Ishikawa (cell line): Measurements from ENCODE around the gene TRABD2A.

Experiments
- CEBPB ChIP-seq: IDR thresholded peaks from 2 replicates; pipeline ENCODE4 v1.6.1; 2012
- CREB1 ChIP-seq: IDR thresholded peaks from 2 replicates; pipeline ENCODE4 v1.6.1; 2012; ENCODE audit warnings: low read depth
- EGR1 ChIP-seq: IDR thresholded peaks from 2 replicates; pipeline ENCODE4 v1.6.1; 2012
- EP300 ChIP-seq: IDR thresholded peaks from 2 replicates; pipeline ENCODE4 v1.6.1; 2012; ENCODE audit warnings: borderline replicate concordance
- FOXM1 ChIP-seq: IDR thresholded peaks from 2 replicates; pipeline ENCODE4 v1.6.1; 2012; ENCODE audit warnings: low read depth, borderline replicate concordance
- NFIC ChIP-seq: IDR thresholded peaks from 2 replicates; pipeline ENCODE4 v1.6.1; 2012
- RAD21 ChIP-seq: IDR thresholded peaks from 2 replicates; pipeline ENCODE4 v1.6.1; 2012; ENCODE audit warnings: low read depth
- TAF1 ChIP-seq: IDR thresholded peaks from 2 replicates; pipeline ENCODE4 v1.6.1; 2012; ENCODE audit warnings: low read depth, mild to moderate bottlenecking
- TCF12 ChIP-seq: IDR thresholded peaks from 2 replicates; pipeline ENCODE4 v1.6.1; 2012; ENCODE audit warnings: low read depth
- TEAD4 ChIP-seq: IDR thresholded peaks from 2 replicates; pipeline ENCODE4 v1.6.1; 2012
- YY1 ChIP-seq: IDR thresholded peaks from 2 replicates; pipeline ENCODE4 v1.6.1; 2012; ENCODE audit warnings: low read depth
- ZBTB7A ChIP-seq: IDR thresholded peaks from 2 replicates; pipeline ENCODE4 v1.6.1; 2012; ENCODE audit warnings: low read depth
- TF ChIP-seq, protein P1 (sequence below): IDR thresholded peaks from 2 replicates; pipeline ENCODE4 v1.6.1; 2012
- TF ChIP-seq, protein P2 (sequence below): IDR thresholded peaks from 2 replicates; pipeline ENCODE4 v1.6.1; 2012
- TF ChIP-seq, protein P3 (sequence below): IDR thresholded peaks from 2 replicates; pipeline ENCODE4 v1.6.1; 2012; ENCODE audit warnings: low read depth, mild to moderate bottlenecking

The TRABD2A gene

DNA sequence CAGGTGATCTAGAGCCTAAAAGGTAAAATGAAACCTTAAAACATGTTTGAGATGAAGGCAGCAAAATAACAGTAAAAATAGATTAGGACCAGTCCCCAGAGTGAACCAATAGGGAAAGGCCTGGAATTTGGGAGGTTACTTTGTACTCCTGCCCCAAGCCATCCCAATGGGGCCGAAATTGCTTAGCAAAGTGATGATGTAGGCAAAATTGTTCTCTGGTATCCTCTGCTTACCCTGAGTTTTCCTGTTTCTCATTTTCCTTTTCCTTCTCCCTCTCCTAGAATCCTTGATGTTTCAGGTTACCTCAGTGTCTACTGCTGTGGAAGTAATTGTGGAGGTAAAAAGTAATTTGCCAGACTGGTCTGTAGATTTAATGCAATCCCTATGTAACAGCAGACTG lies 92.9 kb downstream of the TRABD2A start:
- no peak for TF ChIP-seq CEBPB

DNA sequence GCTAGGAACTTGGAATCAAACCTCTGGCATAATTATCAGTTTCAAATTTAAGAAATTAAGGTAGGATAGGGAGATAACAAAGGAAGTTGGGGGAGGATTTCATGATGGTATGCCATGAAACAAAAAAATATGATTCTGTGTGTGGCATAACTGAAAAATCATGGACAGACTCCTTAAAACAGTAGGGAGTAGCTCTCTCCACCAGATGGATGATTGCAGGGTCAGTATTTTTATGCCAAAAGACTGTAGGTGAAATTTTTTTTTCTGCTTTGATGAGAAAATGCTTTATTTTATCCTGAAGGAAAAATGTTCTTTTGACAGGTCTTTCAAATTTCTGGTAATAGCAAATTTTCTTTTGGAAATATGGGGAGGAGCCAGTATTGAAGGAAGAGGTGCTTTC lies 94.3 kb downstream of the TRABD2A start:
- TF ChIP-seq CEBPB: no peak
- no peak for TF ChIP-seq YY1
- TF ChIP-seq, protein P1, sequence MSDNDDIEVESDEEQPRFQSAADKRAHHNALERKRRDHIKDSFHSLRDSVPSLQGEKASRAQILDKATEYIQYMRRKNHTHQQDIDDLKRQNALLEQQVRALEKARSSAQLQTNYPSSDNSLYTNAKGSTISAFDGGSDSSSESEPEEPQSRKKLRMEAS: no peak
- no peak for TF ChIP-seq RAD21
- TF ChIP-seq FOXM1: no peak
- TF ChIP-seq, protein P2, sequence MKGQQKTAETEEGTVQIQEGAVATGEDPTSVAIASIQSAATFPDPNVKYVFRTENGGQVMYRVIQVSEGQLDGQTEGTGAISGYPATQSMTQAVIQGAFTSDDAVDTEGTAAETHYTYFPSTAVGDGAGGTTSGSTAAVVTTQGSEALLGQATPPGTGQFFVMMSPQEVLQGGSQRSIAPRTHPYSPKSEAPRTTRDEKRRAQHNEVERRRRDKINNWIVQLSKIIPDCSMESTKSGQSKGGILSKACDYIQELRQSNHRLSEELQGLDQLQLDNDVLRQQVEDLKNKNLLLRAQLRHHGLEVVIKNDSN: no peak
- TF ChIP-seq NFIC: no peak
- no peak for TF ChIP-seq EGR1
- no peak for TF ChIP-seq ZBTB7A
- no peak for TF ChIP-seq TCF12
- no peak for TF ChIP-seq TEAD4
- no peak for TF ChIP-seq EP300
- no peak for TF ChIP-seq CREB1
- TF ChIP-seq, protein P3, sequence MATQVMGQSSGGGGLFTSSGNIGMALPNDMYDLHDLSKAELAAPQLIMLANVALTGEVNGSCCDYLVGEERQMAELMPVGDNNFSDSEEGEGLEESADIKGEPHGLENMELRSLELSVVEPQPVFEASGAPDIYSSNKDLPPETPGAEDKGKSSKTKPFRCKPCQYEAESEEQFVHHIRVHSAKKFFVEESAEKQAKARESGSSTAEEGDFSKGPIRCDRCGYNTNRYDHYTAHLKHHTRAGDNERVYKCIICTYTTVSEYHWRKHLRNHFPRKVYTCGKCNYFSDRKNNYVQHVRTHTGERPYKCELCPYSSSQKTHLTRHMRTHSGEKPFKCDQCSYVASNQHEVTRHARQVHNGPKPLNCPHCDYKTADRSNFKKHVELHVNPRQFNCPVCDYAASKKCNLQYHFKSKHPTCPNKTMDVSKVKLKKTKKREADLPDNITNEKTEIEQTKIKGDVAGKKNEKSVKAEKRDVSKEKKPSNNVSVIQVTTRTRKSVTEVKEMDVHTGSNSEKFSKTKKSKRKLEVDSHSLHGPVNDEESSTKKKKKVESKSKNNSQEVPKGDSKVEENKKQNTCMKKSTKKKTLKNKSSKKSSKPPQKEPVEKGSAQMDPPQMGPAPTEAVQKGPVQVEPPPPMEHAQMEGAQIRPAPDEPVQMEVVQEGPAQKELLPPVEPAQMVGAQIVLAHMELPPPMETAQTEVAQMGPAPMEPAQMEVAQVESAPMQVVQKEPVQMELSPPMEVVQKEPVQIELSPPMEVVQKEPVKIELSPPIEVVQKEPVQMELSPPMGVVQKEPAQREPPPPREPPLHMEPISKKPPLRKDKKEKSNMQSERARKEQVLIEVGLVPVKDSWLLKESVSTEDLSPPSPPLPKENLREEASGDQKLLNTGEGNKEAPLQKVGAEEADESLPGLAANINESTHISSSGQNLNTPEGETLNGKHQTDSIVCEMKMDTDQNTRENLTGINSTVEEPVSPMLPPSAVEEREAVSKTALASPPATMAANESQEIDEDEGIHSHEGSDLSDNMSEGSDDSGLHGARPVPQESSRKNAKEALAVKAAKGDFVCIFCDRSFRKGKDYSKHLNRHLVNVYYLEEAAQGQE: no peak
- TF ChIP-seq TAF1: no peak

DNA sequence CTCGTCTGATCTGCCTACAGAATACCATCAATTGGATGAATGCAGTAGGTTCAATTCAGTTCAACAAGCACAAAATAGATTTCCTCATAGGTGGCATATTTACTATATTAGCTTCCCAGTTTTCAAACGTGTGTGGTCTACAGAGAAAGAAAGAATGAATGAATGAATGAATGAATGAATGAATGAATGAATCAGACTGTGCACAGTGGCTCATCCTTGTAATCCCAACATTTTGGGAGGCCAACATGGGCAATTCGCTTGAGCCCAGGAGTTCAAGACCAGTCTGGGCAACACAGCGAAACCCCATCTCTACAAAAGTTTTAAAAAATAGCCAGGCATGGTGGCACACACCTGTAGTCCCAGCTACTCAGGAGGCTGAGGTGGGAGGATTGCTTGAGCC lies 94.9 kb downstream of the TRABD2A start:
- TF ChIP-seq ZBTB7A (no peak), EP300 (no peak), RAD21 (no peak), CREB1 (no peak), NFIC (no peak), TCF12 (no peak), TEAD4 (no peak), TAF1 (no peak), CEBPB (no peak), EGR1 (no peak), YY1 (no peak)
- TF ChIP-seq, protein P3: no peak
- TF ChIP-seq, protein P2: no peak

DNA sequence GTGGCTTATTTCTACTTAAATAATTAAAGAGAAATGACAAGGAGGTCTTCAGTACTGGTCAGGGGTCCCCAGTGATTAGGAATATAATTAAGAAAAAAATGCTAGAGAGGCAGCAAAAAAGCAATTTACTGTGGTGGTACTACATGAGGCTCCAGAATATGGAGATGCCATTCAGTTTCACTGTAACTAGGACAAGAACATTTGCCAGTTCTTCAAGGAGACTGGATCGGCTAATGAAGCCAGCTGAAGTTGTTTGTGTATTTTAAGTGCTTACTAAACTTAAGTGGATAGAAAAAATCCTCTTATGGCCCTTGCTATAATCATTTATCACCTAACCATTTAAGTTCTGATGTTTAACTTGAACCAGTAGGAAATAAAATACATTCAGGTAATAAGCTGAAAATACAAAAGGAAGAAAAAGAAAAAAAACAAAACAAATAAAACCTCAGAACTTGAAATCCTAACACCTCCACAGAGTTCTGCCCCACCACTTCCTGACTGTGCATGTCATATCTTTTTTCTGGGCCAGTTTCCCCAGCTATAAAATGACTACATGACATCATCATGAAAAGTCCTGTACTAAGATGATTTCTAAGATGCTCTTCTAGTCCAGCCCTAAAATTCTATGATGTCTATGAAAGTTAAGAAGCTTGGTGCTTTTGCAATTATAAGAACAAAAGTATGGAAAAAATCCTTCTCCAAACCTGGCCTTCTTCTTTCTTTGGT lies 98.0 kb downstream of the TRABD2A start:
- TF ChIP-seq EP300: no peak
- TF ChIP-seq CEBPB: no peak
- TF ChIP-seq, protein P1: no peak
- TF ChIP-seq, protein P2: no peak

DNA sequence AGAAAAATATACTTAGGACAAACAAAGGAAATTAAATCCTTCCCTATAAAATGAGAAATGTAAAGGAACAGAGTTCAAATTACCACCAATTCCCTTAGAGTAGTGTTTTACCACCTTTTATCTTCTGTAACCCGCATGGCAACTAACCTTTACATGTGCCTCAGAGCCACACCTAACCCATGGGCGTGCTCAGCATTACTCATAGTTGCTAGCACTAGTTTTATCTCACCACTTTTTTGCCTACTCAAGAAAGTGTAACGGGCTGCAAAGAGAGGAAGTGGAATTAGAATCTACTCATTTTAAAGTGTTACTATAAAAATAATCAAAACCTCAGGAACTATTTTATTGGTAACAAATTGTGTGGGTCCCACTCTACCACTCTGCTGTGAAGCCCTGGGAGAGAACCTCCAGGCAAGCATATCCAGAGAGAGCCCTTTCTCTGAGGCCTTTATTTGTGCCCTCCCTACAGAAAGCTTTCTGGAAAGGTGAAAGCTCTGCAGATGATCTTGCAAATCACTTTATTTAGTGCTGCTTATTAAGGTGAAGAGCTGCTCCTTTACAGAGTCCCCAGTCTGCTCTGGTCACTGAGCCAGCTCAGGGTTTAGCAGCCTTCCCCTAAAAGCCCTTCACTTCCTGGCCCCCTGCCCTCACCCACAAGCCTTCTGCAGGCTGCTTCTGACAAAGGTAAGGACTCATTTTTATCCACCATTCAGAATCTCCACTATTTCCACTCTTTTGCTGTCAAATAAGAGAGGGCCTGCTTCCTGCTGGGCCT lies 98.8 kb downstream of the TRABD2A start:
- TF ChIP-seq TEAD4: no peak
- no peak for TF ChIP-seq RAD21
- TF ChIP-seq EGR1: no peak
- no peak for TF ChIP-seq NFIC
- TF ChIP-seq TAF1: no peak
- no peak for TF ChIP-seq EP300
- TF ChIP-seq CREB1: no peak
- TF ChIP-seq, protein P3: no peak
- TF ChIP-seq, protein P2: no peak
- TF ChIP-seq CEBPB: no peak
